ENCODE measurements around the gene MSI2. TPM values are rescaled to one million over a fixed set of nuclear protein-coding genes. Genes with fewer than 3 reads are reported as not detected.

MSI2 gene
- total and polyA plus RNA-seq, 7 donors = 37.6 to 133 (median 87.1) TPM

DNA sequence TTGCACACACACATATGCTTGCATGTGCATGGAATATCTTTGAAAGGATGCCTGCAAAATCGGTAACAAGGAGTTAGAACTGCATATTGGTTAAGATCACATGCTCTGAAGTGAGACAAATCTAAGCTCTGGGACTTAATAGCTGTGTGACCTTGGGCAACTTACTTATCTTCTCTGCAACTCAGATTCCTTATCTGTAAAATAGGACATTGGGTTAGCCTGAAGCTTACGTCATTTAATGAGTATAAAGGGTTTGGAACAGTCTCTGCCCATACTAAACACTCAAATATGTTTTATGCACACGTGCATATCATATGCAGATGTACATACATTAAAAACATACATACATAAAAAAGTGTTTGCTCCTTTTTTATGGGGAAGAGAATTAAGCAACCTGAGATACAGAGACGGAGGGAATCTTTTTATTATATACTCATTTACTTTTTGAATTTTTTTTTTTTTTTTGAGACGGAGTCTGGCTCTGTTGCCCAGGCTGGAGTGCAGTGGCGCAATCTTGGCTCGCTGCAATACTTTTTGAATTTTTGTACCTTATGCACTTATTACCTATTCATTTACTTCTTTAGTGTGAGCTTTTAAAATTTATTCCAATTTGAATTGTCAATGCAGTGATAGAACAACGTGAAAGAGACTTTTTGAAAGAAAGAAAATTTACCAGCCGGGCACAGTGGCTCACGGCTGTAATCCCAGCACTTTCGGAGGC lies 282.6 kb downstream of the MSI2 start:
- Histone ChIP-seq H3K36me3 (ENCODE audit: insufficient read depth in 1 of 2, low read depth in 1 of 2) (no peaks in the 10 kb centered on the region), H3K9me3 (no peaks in the 10 kb centered on the region), H3K4me3 (no peak overlapping the region), H3K27me3 (ENCODE audit: insufficient read depth in 3 of 3, low read length in 2 of 3) (no peaks in the 10 kb centered on the region), H3K4me1 (peaks cover 44% of the 10 kb centered on the region), H3K27ac (no peak overlapping the region)
- 84 to 86% (median 85%) methylated on average over 11 of the region's 11 CpGs for WGBS, 3 donors
- ATAC-seq = no peak
- intact Hi-C loops (cut with DNase I) = no loop called here
- no peak for DNase-seq
- TF ChIP-seq, protein P1, sequence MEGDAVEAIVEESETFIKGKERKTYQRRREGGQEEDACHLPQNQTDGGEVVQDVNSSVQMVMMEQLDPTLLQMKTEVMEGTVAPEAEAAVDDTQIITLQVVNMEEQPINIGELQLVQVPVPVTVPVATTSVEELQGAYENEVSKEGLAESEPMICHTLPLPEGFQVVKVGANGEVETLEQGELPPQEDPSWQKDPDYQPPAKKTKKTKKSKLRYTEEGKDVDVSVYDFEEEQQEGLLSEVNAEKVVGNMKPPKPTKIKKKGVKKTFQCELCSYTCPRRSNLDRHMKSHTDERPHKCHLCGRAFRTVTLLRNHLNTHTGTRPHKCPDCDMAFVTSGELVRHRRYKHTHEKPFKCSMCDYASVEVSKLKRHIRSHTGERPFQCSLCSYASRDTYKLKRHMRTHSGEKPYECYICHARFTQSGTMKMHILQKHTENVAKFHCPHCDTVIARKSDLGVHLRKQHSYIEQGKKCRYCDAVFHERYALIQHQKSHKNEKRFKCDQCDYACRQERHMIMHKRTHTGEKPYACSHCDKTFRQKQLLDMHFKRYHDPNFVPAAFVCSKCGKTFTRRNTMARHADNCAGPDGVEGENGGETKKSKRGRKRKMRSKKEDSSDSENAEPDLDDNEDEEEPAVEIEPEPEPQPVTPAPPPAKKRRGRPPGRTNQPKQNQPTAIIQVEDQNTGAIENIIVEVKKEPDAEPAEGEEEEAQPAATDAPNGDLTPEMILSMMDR (IDR thresholded peaks at IDR 0.05) = no peak

DNA sequence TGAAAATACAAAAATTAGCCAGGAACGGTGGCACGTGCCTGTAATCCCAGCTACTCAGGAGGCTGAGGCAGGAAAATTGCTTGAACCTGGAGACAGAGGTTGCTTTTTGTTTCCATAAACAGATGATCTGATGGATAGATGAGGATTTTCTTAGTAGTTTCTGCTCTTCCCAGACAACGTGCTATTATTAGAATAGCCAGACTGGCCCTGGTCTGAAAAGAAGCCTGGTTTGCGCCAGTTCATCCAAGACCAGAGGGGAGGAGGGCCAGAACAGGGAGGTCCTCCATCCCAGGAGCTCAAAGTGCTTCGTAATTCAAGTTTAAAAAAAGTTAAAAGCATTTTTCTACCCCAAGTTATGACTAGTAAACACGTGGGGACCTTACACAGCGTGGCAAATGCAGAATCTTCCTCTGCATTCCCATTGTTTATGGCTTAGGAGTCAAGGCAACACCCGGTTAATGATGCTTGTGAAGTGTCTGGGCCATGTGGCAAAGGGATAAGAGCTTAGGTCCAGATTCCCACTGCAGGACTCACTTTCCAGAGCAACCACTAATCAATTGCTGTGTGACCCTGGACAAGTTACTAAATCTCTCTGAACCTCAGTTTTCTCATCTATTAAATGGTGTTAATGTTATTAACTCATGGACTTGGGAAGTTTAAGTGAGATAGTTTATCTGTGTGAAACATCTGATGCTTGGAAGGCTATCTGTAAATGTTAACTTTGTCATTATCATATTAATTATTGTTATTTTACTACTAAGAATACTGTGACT lies 283.4 kb downstream of the MSI2 start:
- intact Hi-C loops (cut with DNase I) = no loop called here
- Histone ChIP-seq H3K27me3 (ENCODE audit: insufficient read depth in 3 of 3, low read length in 2 of 3) (no peaks in the 10 kb centered on the region), H3K4me3 (no peak overlapping the region), H3K36me3 (ENCODE audit: insufficient read depth in 1 of 2, low read depth in 1 of 2) (no peaks in the 10 kb centered on the region), H3K4me1 (peaks cover 53% of the 10 kb centered on the region), H3K27ac (peak overlapping the region; percentile 4), H3K9me3 (no peaks in the 10 kb centered on the region)
- 75 to 84% (median 76%) methylated on average over 8 of the region's 8 CpGs for WGBS, 3 donors
- ATAC-seq (no peak), DNase-seq (no peak)
- TF ChIP-seq, protein P1 (IDR thresholded peaks at IDR 0.05) = no peak

DNA sequence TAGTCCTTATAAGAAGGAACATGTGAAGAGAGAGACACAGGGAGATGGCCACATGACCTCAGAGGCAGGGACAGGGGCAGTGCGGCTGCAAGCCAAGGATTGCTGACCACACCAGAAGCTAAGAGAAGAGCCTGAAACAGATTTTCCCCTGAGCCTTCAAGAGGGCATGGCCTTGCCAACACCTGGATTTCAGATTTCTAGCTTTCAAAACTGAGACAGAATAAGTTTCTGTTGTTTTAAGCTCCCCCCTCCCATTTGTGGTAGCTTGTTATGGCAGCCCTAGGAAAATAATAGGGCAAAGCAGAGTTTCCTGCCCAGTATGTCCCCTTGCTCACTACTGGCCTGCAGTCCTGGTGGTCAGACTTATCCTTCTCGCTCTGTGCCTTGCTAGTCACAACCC lies 284.3 kb downstream of the MSI2 start:
- intact Hi-C loops (cut with DNase I) = no loop called here
- 97 to 98% (median 98%) methylated on average over 2 of the region's 2 CpGs for WGBS, 3 donors
- DNase-seq (no peak), ATAC-seq (no peak)
- no peaks in the 10 kb centered on the region for H3K9me3 ChIP-seq
- TF ChIP-seq, protein P1 (IDR thresholded peaks at IDR 0.05) = no peak
- H3K4me1 ChIP-seq = peaks cover 50% of the 10 kb centered on the region
- no peak overlapping the region for H3K27ac ChIP-seq
- no peaks in the 10 kb centered on the region for H3K27me3 ChIP-seq (ENCODE audit: insufficient read depth in 3 of 3, low read length in 2 of 3)
- no peaks in the 10 kb centered on the region for H3K36me3 ChIP-seq (ENCODE audit: insufficient read depth in 1 of 2, low read depth in 1 of 2)
- H3K4me3 ChIP-seq = no peak overlapping the region

DNA sequence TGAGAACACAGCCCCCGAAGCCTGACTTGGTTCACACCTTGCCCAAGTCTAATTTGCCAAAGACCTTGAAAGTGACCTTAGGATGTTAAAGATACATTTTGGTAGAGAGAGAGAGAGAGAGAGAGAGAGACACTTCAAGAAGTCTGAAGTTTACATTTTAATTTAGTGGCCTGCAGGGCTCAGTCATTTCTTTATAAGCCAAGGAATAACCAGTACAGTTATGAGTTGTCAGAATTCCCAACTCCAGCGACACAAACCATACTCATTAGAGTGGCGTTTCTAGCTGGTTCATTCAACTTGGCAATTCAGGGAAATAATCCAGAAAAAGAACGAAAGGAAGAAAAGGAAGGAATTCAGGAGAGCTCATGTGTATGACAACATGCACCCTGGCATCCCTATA lies 284.7 kb downstream of the MSI2 start:
- H3K4me1 ChIP-seq = peaks cover 50% of the 10 kb centered on the region
- intact Hi-C loops (cut with DNase I) = no loop called here
- H3K27ac ChIP-seq = peak overlapping the region; percentile 71

More for the DNA sequence above, 284.7 kb downstream of the MSI2 start:
- no peaks in the 10 kb centered on the region for H3K36me3 ChIP-seq (ENCODE audit: insufficient read depth in 1 of 2, low read depth in 1 of 2)
- TF ChIP-seq, protein P1 (IDR thresholded peaks at IDR 0.05) = no peak
- H3K27me3 ChIP-seq (ENCODE audit: insufficient read depth in 3 of 3, low read length in 2 of 3) = no peaks in the 10 kb centered on the region
- no peak overlapping the region for H3K4me3 ChIP-seq
- H3K9me3 ChIP-seq = no peaks in the 10 kb centered on the region
- ATAC-seq (no peak), DNase-seq (no peak)
- 75 to 86% (median 84%) methylated on average over 4 of the region's 4 CpGs for WGBS, 3 donors

All from psoas muscle (tissue), 8 donors.